Uterus (tissue), 4 donors: ENCODE measurements around the gene G3BP2. TPM values are rescaled to one million over a fixed set of nuclear protein-coding genes. Genes with fewer than 3 reads are reported as not detected.

ENCODE experiments used
- DNase-seq, 2 donors: peaks; one replicate each; pipeline ENCODE4 v3.0.0-alpha.2; 2019 to 2020
- H3K27ac ChIP-seq, 2 donors: fragments of 200-600 bp; sonication (generic); 1 replicate in 1 of 2; 2 replicates in 1 of 2; pipeline ENCODE4 v1.5.1; 2016 to 2018
- H3K27me3 ChIP-seq, 2 donors: fragments of 200-600 bp; sonication (generic); one replicate each; pipeline ENCODE4 v1.5.1; 2018 to 2019; ENCODE audit warnings: control low read depth in 1 of 2
- H3K36me3 ChIP-seq, 2 donors: fragments of 200-600 bp; sonication (generic); one replicate each; pipeline ENCODE4 v1.5.1; 2019; ENCODE audit warnings: control low read depth in 1 of 2
- H3K4me1 ChIP-seq, 2 donors: fragments of 200-600 bp; sonication (generic); one replicate each; pipeline ENCODE4 v1.5.1; 2018 to 2019; ENCODE audit warnings: control low read depth in 1 of 2
- H3K4me3 ChIP-seq, 2 donors: fragments of 200-600 bp; sonication (generic); 1 replicate in 1 of 2; 2 replicates in 1 of 2; pipeline ENCODE4 v1.5.1; 2018 to 2019; ENCODE audit warnings: mild to moderate bottlenecking in 1 of 2
- H3K9me3 ChIP-seq, 2 donors: fragments of 200-600 bp; sonication (generic); one replicate each; pipeline ENCODE4 v1.5.1; 2019; ENCODE audit warnings: control low read depth in 1 of 2
- CTCF ChIP-seq, 4 experiments: fragments of 200-600 bp in 2 of 4; fragments of 450-650 bp in 2 of 4; sonication (generic) in 2 of 4; IDR thresholded peaks; one replicate each; pipeline ENCODE4 v1.5.1; 2016 to 2019; ENCODE audit warnings: antibody characterized with exemption in 4 of 4, mild to moderate bottlenecking in 2 of 4, moderate library complexity in 1 of 4
- POLR2A ChIP-seq, 2 donors: fragments of 450-650 bp; IDR thresholded peaks; one replicate each; pipeline ENCODE4 v1.6.1; 2016; ENCODE audit warnings: antibody characterized with exemption in 2 of 2, mild to moderate bottlenecking in 1 of 2, moderate library complexity in 1 of 2
- intact Hi-C: fragments of 100-400 bp; cut with DNase I; formaldehyde crosslinking; loops from one replicate; pipeline ENCODE4 v1.15.1; 2023; ENCODE audit warnings: low total_unique reads
- total RNA-seq, 4 donors: library from RNA; depleted of rRNA in 3 of 4; stranded (reverse); fragments of >200 nt in 3 of 4; gene quantifications; one replicate each; pipeline versions ENCODE4 v1.1.0 to v1.2.4, GENCODE V29; 2014 to 2023
- donor health status: DM: yes; HTN: yes; CAD: no.

Gene G3BP2
- total RNA-seq, 4 donors from 2014 or later, result 43.2 to 215 (median 74.1) TPM

GRCh38 chr4:75662626-75663025 lies 10.6 kb downstream of the G3BP2 start:
- intact Hi-C loops, result no loop called here
- no peak overlapping the region for H3K27ac ChIP-seq
- H3K4me3 ChIP-seq, result no peak overlapping the region
- no peak for DNase-seq
- H3K9me3 ChIP-seq, result no peaks in the 10 kb centered on the region
- H3K36me3 ChIP-seq, result no peaks in the 10 kb centered on the region
- H3K27me3 ChIP-seq, result no peaks in the 10 kb centered on the region
- TF ChIP-seq CTCF (IDR thresholded peaks at IDR 0.05) (no peak), POLR2A (IDR thresholded peaks at IDR 0.05) (no peak)
- peaks cover 4% of the 10 kb centered on the region in 2 donors for H3K4me1 ChIP-seq

- Histone ChIP-seq H3K9me3 (no peaks in the 10 kb centered on the region), H3K27me3 (no peaks in the 10 kb centered on the region), H3K4me3 (no peak overlapping the region), H3K4me1 (no peaks in the 10 kb centered on the region), H3K27ac (no peak overlapping the region), H3K36me3 (no peaks in the 10 kb centered on the region)
- intact Hi-C loops, result no loop called here
- DNase-seq, result no peak
- TF ChIP-seq POLR2A (IDR thresholded peaks at IDR 0.05) (no peak), CTCF (IDR thresholded peaks at IDR 0.05) (no peak)
Measured at GRCh38 chr4:75660491-75660890, 12.7 kb downstream of the G3BP2 start.

GRCh38 chr4:75659512-75660031 lies 13.6 kb downstream of the G3BP2 start:
- H3K4me1 ChIP-seq, result no peaks in the 10 kb centered on the region
- no peaks in the 10 kb centered on the region for H3K9me3 ChIP-seq
- no peak overlapping the region for H3K27ac ChIP-seq
- no peak for TF ChIP-seq POLR2A (IDR thresholded peaks at IDR 0.05)
- no peak for TF ChIP-seq CTCF (IDR thresholded peaks at IDR 0.05)
- no peak for DNase-seq
- intact Hi-C loops, result no loop called here
- H3K27me3 ChIP-seq, result no peaks in the 10 kb centered on the region
- no peaks in the 10 kb centered on the region for H3K36me3 ChIP-seq
- H3K4me3 ChIP-seq, result no peak overlapping the region

GRCh38 chr4:75658876-75659275 lies 14.3 kb downstream of the G3BP2 start:
- H3K36me3 ChIP-seq, result no peaks in the 10 kb centered on the region
- no peaks in the 10 kb centered on the region for H3K9me3 ChIP-seq
- H3K27ac ChIP-seq, result no peak overlapping the region
- no peaks in the 10 kb centered on the region for H3K4me1 ChIP-seq
- no peak for DNase-seq
- intact Hi-C loops, result no loop called here
- TF ChIP-seq POLR2A (IDR thresholded peaks at IDR 0.05) (no peak), CTCF (IDR thresholded peaks at IDR 0.05) (no peak)
- H3K27me3 ChIP-seq, result no peaks in the 10 kb centered on the region
- H3K4me3 ChIP-seq, result no peak overlapping the region

- DNase-seq, result no peak
- Histone ChIP-seq H3K4me1 (no peaks in the 10 kb centered on the region), H3K9me3 (no peaks in the 10 kb centered on the region), H3K27me3 (no peaks in the 10 kb centered on the region), H3K27ac (no peak overlapping the region), H3K36me3 (no peaks in the 10 kb centered on the region), H3K4me3 (no peak overlapping the region)
- intact Hi-C loops, result no loop called here
- TF ChIP-seq POLR2A (IDR thresholded peaks at IDR 0.05) (no peak), CTCF (IDR thresholded peaks at IDR 0.05) (no peak)
Measured at GRCh38 chr4:75655562-75655961, 17.6 kb downstream of the G3BP2 start.
